ES-I3 (cell line): ENCODE results near the gene GTPBP6.

ENCODE experiments used
- H3K36me3 ChIP-seq: 2 replicates; pipeline ENCODE4 v1.6.1; 2013; ENCODE audit warnings: mild to moderate bottlenecking, low read length, control low read depth, moderate library complexity; ENCODE audit not compliant: insufficient read depth
- H3K4me1 ChIP-seq: 2 replicates; pipeline ENCODE4 v1.6.1; 2013; ENCODE audit warnings: mild to moderate bottlenecking, control low read depth, low read length; ENCODE audit not compliant: insufficient read depth
- H3K9ac ChIP-seq: 2 replicates; pipeline ENCODE4 v1.6.1; 2013; ENCODE audit warnings: low read depth, mild to moderate bottlenecking, low read length, moderate library complexity
- H3K9me3 ChIP-seq: 2 replicates; pipeline ENCODE4 v1.6.1; 2013; ENCODE audit warnings: mild to moderate bottlenecking, low read length, moderate library complexity; ENCODE audit not compliant: control insufficient read depth, insufficient read depth

GTPBP6 gene

DNA sequence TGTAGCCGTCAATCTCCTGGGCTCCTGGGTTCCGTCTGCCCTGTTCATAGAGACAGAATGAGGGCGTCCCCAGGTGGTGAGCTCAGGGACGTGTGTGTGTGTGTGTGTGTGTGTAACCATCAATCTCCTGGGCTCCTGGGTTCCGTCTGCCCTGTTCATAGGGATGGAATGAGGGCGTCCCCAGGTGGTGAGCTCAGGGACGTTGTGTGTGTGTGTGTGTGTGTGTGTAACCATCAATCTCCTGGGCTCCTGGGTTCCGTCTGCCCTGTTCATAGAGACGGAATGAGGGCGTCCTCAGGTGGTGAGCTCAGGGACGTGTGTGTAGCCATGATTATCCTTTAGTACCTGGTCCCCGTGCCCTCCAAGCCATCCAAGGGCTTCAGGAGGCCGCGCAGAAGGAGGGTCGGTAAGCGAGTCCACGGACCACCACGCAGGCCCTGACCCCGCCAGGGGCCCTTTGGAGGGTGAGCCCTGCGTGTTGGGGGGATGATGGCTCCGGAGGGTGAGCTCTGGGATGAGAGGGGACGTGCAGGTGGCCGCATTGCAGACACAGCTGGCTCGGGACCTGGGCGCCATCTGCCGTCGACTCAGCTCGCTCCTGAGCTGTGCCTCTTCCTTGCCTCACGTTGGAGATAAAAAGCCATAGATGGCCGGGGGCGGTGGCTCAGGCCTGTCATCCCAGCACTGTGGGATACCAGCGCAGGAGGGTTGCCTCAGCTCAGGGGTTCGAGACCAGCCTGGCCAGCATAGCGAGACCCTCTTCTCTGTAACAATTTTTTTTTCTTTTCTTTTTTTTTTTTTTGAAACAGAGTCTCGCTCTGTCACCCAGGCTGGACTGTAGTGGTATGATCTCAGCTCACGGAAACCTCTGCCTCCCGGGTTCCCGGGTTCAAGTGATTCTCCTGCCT, 5.4 kb upstream of the GTPBP6 start:
- Histone ChIP-seq H3K36me3 (no peaks in the 10 kb centered on the region), H3K9ac (peak overlapping the region; percentile 26; the same call in 1 of the 2 replicates), H3K4me1 (no peaks in the 10 kb centered on the region; the same call in 1 of the 2 replicates), H3K9me3 (no peaks in the 10 kb centered on the region)

DNA sequence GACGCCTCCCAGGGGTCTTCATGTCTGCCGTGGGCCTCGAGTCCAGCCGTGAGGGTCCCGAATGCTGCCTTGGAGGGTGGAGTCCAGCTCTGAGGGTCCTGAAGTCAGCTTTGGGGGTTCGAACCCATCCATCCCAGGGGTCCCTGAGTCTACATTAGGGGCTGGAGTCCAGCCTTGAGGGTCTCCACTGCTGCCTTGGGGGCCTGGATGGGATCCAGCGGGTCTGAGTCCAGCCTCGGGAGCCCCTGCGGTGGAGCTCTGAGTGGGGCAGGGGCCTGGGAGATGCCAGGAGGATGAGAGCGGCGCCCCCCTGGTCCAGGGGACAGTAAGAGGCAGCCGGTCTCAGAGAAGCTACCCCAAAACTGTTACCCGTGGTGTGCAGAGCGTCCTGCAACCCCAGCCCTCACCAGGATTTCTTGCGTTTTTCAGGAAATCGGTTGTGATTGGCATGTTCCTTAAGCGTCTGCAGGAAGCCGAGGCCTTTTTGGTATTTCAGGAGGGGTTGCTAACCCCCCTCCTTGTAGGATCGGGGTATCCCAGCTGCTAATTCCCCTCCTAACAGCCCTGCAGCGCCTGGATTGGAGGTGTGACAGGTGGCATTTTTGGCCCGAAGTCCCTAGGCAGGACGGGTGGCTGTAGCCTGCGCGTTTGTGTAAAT, 1.7 kb upstream of the GTPBP6 start:
- H3K36me3 ChIP-seq = no peaks in the 10 kb centered on the region
- peak overlapping the region; percentile 93 for H3K9ac ChIP-seq
- no peaks in the 10 kb centered on the region for H3K9me3 ChIP-seq
- no peaks in the 10 kb centered on the region; the same call in 1 of the 2 replicates for H3K4me1 ChIP-seq

DNA sequence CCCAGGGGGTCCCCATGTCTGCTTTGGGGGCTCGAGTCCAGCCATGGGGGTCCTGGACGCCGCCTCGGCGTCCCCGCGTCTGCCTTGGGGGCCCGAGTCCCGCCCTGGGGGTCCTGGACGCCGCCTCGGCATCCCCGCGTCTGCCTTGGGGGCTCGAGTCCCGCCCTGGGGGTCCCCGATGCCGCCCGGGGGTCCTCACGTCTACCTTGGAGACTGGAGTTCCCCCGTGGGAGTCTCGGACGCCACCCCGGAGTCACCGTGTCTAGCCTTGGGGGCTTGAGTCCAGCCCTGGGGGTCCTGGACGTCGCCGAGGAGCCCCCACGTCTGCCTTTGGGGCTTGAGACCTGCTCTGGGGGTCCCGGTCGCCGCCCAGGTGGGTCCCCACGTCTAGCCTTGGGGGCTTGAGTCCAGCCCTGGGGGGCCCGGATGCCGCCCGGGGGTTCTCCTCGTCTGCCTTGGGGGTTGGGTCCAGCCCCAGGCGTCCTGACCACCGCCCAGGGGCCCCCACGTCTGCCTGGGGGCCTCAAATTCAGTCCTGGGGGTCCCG, 1.1 kb upstream of the GTPBP6 start:
- Histone ChIP-seq H3K4me1 (no peaks in the 10 kb centered on the region; the same call in 1 of the 2 replicates), H3K9me3 (no peaks in the 10 kb centered on the region), H3K9ac (peak overlapping the region; percentile 93), H3K36me3 (no peaks in the 10 kb centered on the region)

DNA sequence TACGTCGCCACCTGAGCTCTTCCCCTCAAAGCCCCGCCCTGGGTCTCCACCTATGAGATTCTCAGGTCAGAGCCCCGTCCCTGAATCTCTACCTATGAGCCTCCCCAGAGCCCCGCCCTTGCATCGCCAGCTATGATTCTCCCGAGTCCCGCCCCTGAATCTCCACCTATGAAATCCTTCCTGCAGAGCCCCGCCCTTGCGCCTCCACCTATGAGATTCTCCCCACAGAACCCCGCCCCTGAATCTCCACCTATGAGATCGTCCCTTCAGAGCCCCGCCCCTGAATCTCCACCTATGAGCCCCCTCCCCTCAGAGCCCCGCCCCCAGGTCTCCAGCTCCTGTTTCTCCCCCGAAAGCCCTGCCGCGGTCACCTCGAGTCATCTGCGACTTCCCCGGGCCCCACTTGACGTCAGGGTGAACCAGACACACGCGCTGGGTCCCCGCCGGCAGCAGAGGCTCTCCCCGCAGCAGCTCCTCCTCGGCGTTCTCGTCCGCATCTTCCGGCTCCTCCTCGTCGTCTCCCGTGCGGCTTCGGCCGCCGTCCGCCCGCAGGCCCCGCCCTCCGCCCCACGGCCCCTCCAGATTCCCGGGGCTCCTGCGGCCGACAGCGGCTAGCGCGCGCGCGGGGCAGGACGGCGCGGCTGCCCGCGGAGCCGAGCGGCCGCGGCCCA, 393 bp downstream of the GTPBP6 start:
- peak overlapping the region; percentile 61 for H3K9ac ChIP-seq
- H3K36me3 ChIP-seq = peaks cover 2% of the 10 kb centered on the region; the same call in 1 of the 2 replicates
- no peaks in the 10 kb centered on the region for H3K9me3 ChIP-seq
- H3K4me1 ChIP-seq = no peaks in the 10 kb centered on the region; the same call in 1 of the 2 replicates

DNA sequence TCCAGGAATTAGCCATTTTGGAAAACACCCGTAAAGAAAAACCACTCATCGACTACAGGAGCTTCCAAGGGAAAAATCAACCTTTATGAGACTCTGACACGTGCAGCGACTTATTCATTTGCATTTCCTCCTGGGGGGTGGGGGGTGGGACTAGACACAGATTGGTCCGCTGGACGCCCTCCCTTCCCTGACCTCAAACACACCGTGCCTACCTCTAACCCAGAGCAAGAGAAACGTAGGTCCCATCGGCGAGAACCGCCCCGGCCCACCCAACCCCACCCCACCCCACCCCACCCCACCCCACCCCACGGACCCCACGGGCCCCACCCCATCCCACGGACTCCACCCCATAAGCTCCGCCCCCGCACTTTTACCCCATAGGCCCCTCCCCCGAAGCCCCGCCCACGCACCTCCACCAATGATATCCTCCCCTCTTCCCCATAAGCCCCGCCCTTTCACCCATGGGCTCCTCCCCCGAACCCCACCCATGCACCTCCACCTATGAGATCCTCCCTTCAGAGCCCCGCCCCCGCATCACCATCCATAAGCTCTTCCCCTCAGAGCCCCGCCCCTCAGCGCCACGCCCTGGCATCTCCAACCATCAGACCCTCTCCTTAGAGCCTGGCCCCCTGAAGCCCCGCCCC, 1.1 kb downstream of the GTPBP6 start:
- peaks cover 4% of the 10 kb centered on the region; the same call in 1 of the 2 replicates for H3K36me3 ChIP-seq
- H3K4me1 ChIP-seq = no peaks in the 10 kb centered on the region
- H3K9me3 ChIP-seq = no peaks in the 10 kb centered on the region
- no peak overlapping the region for H3K9ac ChIP-seq

DNA sequence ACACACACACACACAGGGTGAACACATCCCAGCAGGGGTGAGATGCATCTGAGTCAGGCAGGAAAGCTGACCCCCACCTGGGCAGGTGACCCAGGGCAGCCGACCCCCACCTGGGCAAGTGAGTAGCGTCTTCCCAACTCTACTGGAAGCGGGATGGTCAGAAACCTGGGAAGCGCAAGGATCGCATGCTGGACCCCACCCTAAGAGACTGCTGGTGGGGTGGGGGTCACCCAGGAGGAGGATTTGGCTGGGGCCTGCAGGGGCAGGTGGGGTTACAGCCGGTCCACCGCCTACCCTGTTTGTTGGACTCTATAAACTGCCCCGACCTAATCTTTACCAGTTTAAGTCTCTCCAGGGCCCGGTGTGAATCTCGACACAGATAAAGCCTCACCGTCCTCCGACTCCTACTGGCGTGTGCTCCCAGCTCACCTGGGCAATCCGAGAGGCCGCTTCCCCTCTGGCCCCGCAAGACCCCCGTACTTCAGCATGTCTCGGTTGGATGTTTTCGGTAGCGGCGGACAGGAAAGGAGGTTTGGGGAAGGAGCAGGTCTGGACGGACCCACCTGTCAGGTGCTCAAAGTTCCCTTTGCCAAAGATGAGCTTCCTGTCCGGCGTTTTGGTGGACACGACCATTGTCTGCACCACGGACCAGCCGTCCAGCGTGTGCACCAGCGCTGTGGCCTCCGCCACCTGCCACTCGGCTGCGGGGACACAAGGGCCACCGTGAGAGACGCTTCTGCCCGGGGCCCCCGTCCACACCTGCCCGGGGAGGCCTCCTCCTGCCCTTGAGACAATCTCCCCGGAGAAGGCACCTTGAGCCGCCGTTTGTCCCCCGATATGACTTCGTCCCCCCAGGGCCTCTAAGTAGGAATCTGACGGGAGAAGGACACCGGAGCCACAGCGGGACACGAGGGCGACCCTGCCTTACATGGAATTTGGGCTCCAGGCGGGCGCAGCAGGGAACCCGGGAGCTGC, 2.0 kb downstream of the GTPBP6 start:
- Histone ChIP-seq H3K36me3 (peaks cover 10% of the 10 kb centered on the region; the same call in 1 of the 2 replicates), H3K9me3 (no peaks in the 10 kb centered on the region), H3K9ac (no peak overlapping the region), H3K4me1 (no peaks in the 10 kb centered on the region)

DNA sequence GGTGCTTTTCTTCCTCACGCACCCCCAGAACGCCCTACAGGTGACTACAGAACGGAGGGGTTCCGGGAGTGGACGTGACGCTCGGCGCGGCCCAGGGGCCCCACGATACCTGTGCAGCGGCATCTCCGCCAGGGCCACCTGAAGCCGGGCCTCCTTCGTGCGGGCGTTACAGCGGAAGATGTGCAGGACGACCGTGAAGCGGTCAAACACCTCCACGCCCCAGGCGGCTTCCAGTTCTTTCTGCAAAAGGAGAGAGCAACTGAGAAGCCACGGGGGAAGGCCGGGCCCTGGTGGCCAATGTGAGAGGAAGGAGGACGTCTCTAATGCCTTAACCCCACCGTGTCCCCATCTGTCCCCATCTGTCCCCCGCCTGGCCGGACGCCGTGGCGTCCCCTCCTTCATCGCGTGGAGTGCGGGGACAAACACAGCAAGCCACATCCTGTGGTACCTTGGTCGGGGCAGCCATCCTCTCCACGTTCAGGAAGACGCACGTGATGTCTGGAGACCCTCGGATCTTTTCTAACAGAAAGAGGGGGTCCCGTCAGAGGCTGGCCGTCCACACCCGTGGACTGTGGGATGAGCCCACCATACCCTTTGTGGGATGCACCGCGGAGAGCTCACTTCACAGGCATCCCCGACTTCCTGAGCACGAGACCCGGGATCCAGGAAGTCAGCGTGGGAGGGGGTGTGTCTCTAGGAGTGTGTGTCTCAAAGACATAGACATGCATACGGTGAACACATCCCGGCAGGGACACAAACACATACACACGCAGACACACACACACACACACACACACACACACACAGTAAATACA, 3.6 kb downstream of the GTPBP6 start:
- no peaks in the 10 kb centered on the region for H3K9me3 ChIP-seq
- H3K36me3 ChIP-seq = peaks cover 10% of the 10 kb centered on the region; the same call in 1 of the 2 replicates
- no peaks in the 10 kb centered on the region for H3K4me1 ChIP-seq
- H3K9ac ChIP-seq = no peak overlapping the region

DNA sequence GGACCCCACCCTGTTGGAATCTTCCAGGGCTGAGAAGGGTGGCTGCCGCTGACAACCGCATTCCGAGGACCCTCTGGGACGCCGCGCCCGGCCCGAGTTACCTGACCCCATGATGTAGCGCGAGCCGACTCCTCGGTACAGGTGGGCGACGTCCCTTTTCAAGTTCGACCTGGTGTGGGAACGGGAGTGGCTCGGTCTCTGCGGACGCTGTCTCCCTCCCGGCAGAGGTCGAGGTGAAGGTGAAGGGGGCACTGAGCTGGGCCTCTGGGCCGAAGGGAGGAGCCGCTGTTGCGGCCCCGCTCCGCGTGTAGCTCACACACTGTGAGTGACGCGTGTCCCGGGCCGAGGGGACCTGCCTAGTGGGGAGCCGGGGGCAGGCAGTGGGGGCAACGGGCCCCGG, 4.5 kb downstream of the GTPBP6 start:
- Histone ChIP-seq H3K9ac (no peak overlapping the region), H3K36me3 (peaks cover 10% of the 10 kb centered on the region; the same call in 1 of the 2 replicates), H3K9me3 (no peaks in the 10 kb centered on the region), H3K4me1 (no peaks in the 10 kb centered on the region)

DNA sequence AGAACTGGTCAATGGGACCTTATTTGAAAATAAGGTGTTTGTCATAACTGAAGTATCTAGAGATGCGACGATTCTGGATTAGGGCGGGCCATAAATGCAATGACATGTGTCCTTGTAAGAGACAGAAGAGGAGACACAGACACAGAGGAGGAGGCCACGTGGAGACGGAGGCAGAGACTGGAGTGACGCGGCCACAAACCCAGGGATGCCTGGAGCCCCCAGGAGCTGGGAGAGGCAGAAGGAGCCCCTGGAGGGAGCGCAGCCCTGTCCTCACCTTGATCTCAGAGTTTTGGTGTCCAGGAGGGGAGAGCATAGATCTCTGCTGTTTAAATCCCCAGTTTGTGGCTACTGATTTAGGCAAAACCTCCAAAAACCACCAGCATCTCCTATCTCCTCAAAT, 5.0 kb downstream of the GTPBP6 start:
- H3K36me3 ChIP-seq = peaks cover 10% of the 10 kb centered on the region; the same call in 1 of the 2 replicates
- H3K9ac ChIP-seq = no peak overlapping the region
- no peaks in the 10 kb centered on the region for H3K4me1 ChIP-seq
- H3K9me3 ChIP-seq = no peaks in the 10 kb centered on the region

DNA sequence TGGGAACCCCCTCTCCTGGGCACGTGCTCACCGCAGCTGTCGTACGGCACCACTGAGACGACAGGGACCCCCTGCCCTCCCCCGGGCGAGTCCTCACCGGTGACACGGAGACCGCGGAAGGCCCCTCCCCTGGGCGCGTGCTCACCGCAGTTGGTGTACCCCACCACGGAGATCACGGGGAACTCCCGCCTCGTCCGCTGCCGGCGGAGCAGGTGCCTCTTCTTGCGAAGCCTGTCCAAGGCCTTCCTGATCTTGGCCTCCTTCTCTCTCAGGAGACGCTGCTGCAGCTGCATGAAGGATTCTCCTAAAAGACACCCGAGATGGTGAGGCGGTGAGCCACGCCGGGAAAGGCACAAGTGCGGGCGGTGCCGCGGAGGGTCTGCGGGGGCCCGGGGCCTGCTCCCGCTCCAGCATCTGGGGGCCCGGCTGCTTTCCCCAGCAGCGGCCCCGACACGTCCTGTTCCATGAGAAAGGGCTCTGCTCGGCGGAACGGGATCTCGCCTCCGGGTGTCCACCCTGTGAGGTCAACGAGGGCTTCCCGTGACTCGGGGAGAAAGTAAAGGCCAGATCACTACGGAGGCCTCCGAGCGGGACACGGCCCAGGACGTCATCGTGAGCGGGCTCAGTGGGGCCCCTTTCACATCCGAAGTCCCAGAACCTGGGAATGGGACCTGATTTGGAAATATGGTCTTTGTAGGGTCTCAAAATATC, 5.8 kb downstream of the GTPBP6 start:
- Histone ChIP-seq H3K36me3 (peaks cover 16% of the 10 kb centered on the region; the same call in 1 of the 2 replicates), H3K9me3 (no peaks in the 10 kb centered on the region), H3K9ac (no peak overlapping the region), H3K4me1 (no peaks in the 10 kb centered on the region)

DNA sequence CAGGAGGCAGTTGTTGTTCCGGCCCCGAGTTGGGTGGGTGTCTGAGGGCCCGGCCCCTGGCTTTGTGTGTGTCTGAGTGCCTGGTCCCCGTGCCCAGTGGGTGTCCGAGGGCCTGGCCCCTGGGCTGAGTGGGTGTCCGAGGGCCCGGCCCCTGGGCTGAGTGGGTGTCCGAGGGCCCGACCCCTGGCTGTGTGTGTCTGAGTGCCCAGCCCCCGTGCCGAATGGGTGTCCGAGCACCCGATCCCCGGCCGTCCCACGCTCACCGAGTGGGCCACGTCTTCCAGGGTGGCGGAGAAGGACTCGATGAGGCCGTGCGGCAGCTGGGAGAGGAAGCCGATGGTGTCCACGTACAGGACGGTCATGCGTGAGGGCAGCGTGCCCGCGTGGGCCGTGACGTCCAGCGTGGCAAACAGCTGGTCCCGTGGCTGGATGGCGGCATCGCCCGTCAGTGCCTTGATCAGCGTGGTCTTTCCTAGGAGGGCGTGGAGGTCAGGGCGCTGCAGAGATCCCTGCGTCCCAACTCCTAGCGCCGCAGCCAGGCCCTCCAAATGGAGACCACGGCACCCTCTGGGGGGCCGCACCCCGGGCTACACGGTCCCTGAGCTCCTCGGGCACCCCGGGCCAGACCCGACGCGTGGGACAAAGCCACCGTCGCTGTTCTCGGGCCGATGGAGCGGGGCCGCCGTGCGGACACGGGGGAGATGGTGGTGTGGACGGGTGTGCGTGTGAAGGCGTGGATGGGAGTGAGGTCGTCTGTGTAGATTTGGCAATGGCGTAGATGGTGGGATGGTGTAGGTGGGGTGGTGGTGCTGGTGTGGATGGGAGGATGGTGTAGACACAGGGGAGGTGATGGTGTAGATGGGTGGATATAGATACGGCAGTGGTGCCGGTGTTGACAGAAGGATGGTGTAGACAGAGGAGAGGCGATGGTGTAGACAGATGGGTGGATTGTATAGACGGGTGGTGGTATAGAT, 7.2 kb downstream of the GTPBP6 start:
- Histone ChIP-seq H3K9me3 (no peaks in the 10 kb centered on the region), H3K9ac (no peak overlapping the region), H3K4me1 (no peaks in the 10 kb centered on the region), H3K36me3 (peaks cover 25% of the 10 kb centered on the region)
